Measurements from ENCODE around the gene DYNC1I2. TPM values are rescaled to one million over a fixed set of nuclear protein-coding genes. Genes with fewer than 3 reads are reported as not detected.
"Not testable (repeated sequence)": the region's sequence is repeated elsewhere in the genome, so short reads cannot be mapped to it uniquely, and the experiment has no call there.

The DYNC1I2 gene
- total RNA-seq, 1 donor from 2014 or later = 75.7 TPM

DNA sequence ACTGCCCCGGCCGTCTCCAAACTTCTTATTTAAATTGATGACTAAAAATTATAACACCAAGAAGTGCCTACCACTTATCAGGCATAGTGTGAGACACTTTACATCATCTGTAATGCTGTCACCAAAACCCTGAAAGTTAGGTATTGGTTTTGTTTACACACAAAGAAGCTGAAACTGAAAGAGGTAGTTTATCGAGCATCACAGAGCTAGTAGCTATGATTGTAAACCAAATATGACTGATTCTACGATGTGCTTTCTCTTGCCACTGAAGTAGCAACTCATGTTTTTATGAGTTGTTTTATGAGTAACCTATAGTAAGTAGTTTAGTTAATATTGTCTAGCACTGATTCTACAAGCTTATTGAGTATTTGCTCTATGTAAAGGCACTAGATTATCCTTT lies 31.5 kb downstream of the DYNC1I2 start:
- no peak for ATAC-seq

- no peak for ATAC-seq
Measured at GRCh38 chr2:171719660-171720059, 32.4 kb downstream of the DYNC1I2 start.

DNA sequence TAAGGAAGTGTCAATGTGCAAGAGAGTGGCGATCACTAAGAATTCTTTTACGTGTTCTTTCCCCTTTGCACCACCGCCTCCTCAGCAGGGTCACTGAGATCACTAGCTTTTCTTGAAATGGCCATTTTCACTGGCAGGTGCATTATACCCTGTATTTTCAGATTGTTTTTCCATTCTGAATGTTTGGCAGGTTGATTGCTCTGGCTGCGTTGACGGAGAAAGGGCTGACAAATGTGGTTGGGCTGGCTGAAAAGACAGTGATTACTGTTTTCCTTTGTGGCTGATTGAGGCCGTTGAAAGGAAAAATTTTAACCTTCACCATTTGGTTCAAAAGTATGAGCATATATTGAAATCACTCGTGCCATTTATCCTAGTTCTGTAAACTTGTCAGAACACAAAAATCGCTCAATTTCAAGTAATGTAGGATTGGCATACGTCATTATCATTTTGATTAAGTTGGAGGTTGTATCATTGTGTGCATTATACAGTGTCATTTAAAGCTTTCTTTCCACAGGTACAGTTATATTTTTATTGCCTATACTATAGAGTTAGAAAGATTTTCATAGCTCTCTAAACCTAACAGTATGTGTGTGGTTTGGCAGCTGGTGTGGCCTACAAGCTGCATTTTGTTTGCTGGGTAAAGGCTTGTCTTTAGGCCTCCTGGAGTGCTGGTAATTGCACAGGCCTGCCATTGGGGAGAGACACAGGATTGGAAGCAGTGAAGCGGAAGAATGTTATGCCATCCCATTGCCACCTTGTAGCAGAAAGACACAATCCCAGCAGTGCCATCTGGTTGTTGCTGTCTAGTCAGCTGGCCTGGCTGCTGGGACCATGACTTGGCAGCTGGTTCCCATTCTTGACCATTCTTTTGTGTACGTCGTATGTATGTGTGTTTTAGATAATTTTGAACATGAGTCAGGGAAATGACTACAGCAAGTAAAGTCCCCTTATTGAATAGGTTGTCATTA lies 36.7 kb downstream of the DYNC1I2 start:
- ATAC-seq = no peak

DNA sequence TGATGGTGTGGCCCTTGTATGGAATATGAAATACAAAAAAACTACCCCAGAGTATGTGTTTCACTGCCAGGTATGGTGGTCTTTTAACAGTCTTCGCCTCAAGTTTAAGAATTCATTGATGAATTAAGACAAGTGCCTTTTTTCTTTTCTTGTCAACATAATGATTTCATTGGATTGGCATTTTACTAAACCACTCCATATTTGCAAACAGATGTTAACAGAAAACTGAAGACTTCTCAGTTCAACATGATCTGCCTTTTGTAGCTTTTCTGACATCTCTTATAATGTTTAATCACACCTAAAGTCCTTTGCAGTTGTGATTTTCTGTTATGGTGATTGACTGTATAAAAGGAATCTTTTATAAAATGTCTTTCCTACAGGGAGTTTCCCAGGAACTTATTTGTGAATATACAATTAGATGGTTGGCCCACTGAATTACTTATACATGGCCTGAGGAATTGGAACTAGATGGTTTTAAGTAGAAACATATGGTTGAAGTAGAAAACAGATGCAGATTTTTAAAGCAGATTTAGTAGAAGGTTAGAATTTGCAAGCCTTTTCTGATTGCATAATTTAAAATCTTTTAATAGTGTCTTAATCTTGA lies 39.7 kb downstream of the DYNC1I2 start:
- ATAC-seq = no peak

GRCh38 chr2:171728989-171729951 lies 42.0 kb downstream of the DYNC1I2 start:
- no peak for ATAC-seq

GRCh38 chr2:171729952-171730317 lies 42.7 kb downstream of the DYNC1I2 start:
- ATAC-seq = no peak

DNA sequence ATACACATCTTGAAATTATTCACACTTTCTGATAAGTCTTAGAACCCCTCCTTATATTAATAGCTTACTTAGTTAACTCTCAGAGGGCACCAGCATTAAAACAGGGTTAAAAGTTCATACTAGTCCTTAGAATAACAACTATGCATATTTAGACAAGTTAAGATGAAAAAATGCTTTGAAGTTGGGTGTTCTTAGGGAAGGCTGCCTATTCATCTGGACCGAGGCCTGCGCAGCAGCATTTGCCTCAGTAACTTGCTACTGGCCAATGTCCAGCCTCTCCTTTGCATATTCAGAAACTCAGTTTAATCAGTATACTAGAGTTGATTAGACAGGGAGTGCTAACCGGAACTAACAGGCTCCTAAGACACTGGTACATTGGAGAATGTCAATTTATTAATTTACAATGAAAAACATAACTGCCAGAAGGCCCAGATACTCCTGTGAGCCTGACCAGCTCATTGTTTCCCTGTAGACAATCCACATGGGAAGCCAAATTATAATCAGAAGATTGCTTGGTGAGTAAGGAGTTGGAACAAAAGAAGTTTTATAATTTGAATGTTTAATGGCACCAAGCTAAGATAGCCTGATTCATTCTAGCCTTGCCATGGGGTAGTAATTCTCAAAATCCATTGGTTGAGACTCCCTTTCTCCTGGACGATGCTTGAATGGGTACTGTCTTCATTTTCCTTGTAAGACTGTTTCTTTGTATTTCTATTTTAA lies 48.9 kb downstream of the DYNC1I2 start:
- no peak for ATAC-seq

DNA sequence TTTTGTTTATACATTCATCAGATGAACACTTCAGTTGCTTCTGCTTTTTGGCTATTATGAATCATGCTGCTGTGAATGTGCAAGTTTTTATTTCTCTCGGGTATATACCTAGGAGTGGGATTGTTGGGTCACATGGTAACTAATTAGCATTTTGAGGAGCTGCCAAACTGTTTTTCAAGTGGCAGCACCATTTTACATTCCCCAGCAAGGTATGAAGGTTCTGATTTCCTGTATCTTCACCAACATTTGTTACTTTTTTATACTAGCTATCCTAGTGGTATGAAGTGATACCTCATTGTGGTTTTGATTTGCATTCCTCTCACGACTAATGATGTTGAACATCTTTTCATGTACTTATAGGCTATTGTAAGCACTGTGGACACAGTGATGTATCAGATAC lies 53.9 kb downstream of the DYNC1I2 start:
- ATAC-seq = no peak

DNA sequence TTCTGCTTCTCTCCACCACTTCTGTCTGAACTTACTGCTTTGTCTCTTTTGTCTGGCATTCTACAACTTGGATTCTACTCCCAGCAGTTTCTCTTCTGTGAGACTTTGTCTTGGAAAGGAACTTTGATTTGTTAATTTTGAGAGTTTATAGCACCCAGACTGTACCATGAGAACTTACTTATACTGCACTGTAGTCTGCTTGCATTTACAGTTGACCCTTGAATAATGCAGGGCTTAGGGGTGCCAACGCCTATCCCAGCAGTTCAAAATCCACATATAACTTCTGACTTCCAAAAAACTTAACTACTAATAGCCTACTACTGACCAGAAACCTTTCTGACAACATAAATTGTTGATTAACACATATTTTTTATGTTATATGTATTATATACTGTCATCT lies 55.5 kb downstream of the DYNC1I2 start:
- ATAC-seq = no peak

- no peak for ATAC-seq
Measured at GRCh38 chr2:171745141-171745540, 57.9 kb downstream of the DYNC1I2 start.

DNA sequence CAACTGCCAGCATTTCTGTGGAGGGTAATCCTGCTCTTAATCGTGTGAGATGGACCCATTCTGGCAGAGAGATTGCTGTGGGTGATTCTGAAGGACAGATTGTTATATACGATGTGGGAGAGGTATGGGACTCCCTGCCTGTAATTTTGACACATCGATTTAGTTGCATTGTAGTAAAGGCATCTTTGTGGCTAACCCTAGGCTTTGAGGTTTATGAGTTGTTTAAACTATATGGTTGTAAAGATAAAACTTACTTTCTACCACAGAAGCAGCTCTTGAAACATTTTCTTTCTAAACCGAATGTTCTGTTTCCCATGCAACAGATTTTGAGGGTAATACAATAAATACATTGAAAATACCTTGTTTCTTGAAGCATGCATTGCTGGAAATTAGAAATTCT lies 58.5 kb downstream of the DYNC1I2 start:
- ATAC-seq = no peak

- no peak for ATAC-seq
Measured at GRCh38 chr2:171747371-171747770, 60.1 kb downstream of the DYNC1I2 start.

GRCh38 chr2:171754254-171754939 lies 67.1 kb downstream of the DYNC1I2 start:
- ATAC-seq = no peak

DNA sequence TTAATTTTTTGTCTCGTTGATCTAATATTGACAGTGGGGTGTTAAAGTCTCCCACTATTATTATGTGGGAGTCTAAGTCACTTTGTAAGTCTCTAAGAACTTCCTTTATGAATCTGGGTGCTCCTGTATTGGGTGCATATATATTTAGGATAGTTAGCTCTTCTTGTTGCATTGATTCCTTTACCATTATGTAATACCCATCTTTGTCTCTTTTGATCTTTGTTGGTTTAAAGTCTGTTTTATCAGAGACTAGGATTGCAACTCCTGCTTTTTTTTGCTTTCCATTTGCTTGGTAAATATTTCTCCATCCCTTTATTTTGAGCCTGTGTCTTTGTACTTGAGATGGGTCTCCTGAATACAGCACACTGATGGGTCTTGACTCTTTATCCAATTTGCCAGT lies 71.5 kb downstream of the DYNC1I2 start:
- not testable (repeated sequence) for ATAC-seq

DNA sequence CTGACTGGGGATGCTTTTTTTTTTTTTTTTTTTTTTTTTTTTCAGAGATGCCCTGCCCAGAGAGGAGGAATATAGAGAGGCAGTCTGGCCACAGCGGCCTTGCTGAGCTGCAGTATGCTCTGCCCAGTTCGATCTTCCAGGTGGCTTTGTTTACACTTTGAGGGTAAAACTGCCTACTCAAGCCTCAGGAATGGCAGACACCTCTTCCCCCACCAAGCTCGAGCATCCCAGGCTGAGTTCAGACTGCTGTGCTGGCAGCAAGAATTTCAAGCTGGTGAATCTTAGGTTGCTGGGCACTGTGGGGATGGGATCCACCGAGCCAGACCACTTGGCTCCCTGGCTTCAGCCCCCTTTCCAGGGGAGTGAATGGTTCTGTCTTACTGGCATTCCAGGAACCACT lies 73.9 kb downstream of the DYNC1I2 start:
- not testable (repeated sequence) for ATAC-seq

DNA sequence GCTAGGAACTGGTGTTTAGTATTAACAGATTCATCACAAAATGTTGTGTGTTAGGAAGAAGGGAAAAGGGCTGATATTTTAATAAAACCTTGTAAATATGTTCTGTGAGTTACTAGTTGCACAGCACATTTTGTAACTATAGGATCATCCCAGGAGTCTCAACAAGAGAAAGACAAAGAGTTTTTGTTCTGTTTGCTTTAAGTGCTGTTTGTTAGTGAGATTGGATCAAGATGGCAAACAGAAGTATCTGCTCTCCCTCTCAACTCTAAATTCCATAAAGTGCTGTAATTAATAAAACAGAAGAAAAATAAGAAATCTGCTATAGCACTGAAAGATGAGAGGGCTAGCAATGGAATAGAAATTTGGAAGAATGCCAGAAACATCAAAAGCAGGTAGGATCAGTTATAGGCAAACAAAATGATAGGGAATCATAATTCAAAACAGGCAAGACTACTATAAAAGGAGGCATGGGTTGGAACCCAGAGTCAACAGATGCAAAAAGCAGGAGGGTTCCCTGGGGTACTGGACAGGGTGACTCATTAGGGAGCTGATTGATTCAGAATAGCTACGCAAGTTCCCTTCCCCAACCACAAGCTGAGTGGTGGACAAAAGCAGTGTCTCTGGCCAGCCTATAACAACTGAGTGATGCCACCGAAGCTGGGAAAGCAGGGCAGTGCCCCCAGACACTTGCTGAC lies 75.8 kb downstream of the DYNC1I2 start:
- ATAC-seq = no peak

- ATAC-seq = no peak
Measured at GRCh38 chr2:171763602-171764001, 76.3 kb downstream of the DYNC1I2 start.

- no peak for ATAC-seq
Measured at GRCh38 chr2:171771463-171771862, 84.2 kb downstream of the DYNC1I2 start.

- no peak for ATAC-seq
Measured at GRCh38 chr2:171772373-171772772, 85.1 kb downstream of the DYNC1I2 start.

DNA sequence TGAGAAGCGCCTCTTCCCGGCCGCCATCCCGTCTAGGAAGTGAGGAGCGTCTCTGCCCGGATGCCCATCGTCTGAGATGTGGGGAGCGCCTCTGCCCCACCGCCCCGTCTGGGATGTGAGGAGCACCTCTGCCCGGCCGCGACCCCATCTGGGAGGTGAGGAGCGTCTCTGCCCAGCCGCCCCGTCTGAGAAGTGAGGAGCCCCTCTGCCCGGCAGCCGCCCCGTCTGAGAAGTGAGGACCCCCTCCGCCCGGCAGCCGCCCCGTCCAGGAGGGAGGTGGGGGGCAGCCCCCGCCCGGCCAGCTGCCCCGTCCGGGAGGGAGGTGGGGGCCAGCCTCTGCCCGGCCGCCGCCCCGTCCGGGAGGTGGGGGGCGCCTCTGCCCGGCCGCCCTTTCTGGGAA lies 87.3 kb downstream of the DYNC1I2 start:
- ATAC-seq = not testable (repeated sequence)

DNA sequence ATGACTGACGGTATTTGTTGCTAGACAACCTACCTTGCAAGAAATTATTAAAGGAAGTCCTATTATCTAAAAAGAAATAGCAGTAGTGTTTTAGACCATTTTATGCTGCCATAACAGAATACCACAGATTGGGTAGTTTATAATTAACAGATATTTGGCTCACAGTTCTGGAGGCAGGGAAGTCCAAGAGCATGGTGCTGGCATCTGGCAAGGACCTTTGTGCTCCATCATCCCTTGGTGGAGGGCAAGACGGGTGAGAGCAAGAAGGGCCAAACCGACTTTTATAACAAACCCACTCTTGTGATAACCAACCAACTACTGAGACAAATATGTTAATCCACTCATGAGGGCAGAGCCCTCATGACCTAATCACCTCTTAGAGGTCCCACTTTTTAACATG lies 91.2 kb downstream of the DYNC1I2 start:
- ATAC-seq = no peak

Data from esophagus mucosa (tissue), 1 donor.